ENCODE results near the gene SPEF1. TPM values are rescaled to one million over a fixed set of nuclear protein-coding genes. Genes with fewer than 3 reads are reported as not detected.
A peak's percentile ranks its signal among the peaks of the same experiment; 100 is the strongest.

SPEF1 gene
- total and polyA plus RNA-seq, 2 of the 13 experiments (the other 11 are each of a cell fraction or from before 2014, with no cell fraction given): 0.11 to 0.27 TPM

DNA sequence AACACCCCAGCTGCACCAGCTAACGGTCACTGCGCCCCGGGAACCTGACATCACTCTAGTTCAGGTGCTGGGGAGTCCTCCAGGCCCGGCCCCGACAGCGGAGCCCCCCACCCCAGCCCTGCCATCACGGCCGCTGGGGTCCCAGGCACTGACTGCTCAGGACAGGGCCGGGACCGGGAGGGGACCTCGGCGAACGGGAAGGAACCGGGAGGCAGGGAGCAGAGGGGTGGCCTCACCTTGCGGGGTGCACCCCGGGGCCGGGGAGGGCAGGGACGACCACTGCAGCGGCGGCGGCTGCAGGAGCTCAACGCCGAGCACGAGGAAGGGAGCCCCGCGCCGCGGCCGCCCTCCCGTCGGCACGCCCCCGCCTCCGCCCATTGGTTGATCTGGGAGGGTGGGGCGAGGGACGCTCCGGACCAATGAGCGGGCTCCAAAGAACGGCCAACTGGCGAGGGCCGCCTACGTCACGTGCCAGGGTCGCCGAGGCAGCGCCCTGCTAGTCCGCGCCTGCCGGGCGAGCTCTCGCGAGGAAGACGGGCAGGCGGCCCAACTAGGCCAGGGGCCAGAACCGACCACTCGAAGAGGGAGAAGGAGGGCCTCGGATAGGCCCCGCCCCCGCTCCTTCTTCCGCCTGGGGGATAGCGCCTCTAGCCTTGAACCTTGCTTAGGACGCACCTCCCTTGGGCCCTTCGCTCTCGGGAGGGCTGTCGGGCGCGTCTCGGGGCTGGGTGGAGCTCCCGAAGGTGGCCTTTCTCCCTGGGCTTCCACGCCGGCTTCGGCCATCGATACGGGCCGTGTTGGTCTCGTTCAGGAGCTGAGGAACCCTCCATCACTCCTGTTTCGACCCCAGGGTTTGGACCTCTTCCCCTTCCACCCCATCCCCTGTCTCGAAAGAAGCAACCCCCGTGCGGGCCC, 13.6 kb downstream of the SPEF1 start, which contains the start of gene ADISSP (continued):
- TF ChIP-seq ZNF121 (CRISPR knock-in tag; IDR thresholded peaks at IDR 0.05): no peak
- peak; percentile 90; the same call in 1 of the 2 replicates for TF ChIP-seq ZNF510 (CRISPR knock-in tag; IDR thresholded peaks at IDR 0.05; ENCODE audit: low read depth)
- 0 out of 2 replicates have a peak, but pooled peaks have one; percentile 75 for TF ChIP-seq NR3C1 (CRISPR knock-in tag; IDR thresholded peaks at IDR 0.05)
- TF ChIP-seq ZNF430 (CRISPR knock-in tag; IDR thresholded peaks at IDR 0.05): peak; percentile 95
- TF ChIP-seq AHR (CRISPR knock-in tag; IDR thresholded peaks at IDR 0.05): peak; percentile 34
- TF ChIP-seq KDM3A (CRISPR knock-in tag; IDR thresholded peaks at IDR 0.05; ENCODE audit: low read depth): peak; percentile 48
- TF ChIP-seq ZNF20 (CRISPR knock-in tag; IDR thresholded peaks at IDR 0.05): peak; percentile 82
- peak; percentile 79 for TF ChIP-seq ZFP90 (CRISPR knock-in tag; IDR thresholded peaks at IDR 0.05; ENCODE audit: borderline replicate concordance)
- TF ChIP-seq ZNF543 (CRISPR knock-in tag; IDR thresholded peaks at IDR 0.05): peak; percentile 96
- peak; percentile 98 for TF ChIP-seq MYC (CRISPR knock-in tag; IDR thresholded peaks at IDR 0.05; ENCODE audit: borderline replicate concordance)
- TF ChIP-seq PCBP1 (IDR thresholded peaks at IDR 0.05; ENCODE audit: borderline replicate concordance, low read depth, low read length): peak; percentile 59; the same call in 1 of the 2 replicates
- no peak for TF ChIP-seq CHD4 (IDR thresholded peaks at IDR 0.05; ENCODE audit: borderline replicate concordance, low read length)
- TF ChIP-seq ZBTB46 (CRISPR knock-in tag; IDR thresholded peaks at IDR 0.05; ENCODE audit: borderline replicate concordance): no peak
- TF ChIP-seq NFATC3 (CRISPR knock-in tag; IDR thresholded peaks at IDR 0.05): no peak; the same call in 1 of the 2 replicates
- TF ChIP-seq SP5 (CRISPR knock-in tag; IDR thresholded peaks at IDR 0.05; ENCODE audit: borderline replicate concordance, low read depth): peak; percentile 67
- TF ChIP-seq JUNB (CRISPR knock-in tag; IDR thresholded peaks at IDR 0.05; ENCODE audit: borderline replicate concordance): no peak
- no peak for TF ChIP-seq RORA (CRISPR knock-in tag; IDR thresholded peaks at IDR 0.05)
- TF ChIP-seq ZNF652 (CRISPR knock-in tag; IDR thresholded peaks at IDR 0.05; ENCODE audit: borderline replicate concordance, low read depth): no peak
- TF ChIP-seq HIVEP1 (CRISPR knock-in tag; IDR thresholded peaks at IDR 0.05): peak; percentile 86
- TF ChIP-seq ZNF761 (CRISPR knock-in tag; conservative IDR thresholded peaks at IDR 0.05): peak; percentile 89
- TF ChIP-seq ZNF530 (CRISPR knock-in tag; IDR thresholded peaks at IDR 0.05; ENCODE audit: low read depth): no peak
- TF ChIP-seq GABPB1 (CRISPR knock-in tag; IDR thresholded peaks at IDR 0.05): peak; percentile 85
- TF ChIP-seq RXRA (CRISPR knock-in tag; IDR thresholded peaks at IDR 0.05): peak; percentile 90
- TF ChIP-seq FOXP1 (IDR thresholded peaks at IDR 0.05): no peak
- TF ChIP-seq FOXP1 (CRISPR knock-in tag; IDR thresholded peaks at IDR 0.05): no peak
- TF ChIP-seq DZIP1 (CRISPR knock-in tag; IDR thresholded peaks at IDR 0.05): peak; percentile 60
- 0 out of 2 replicates have a peak, but pooled peaks have one; percentile 55 for TF ChIP-seq MLLT10 (CRISPR knock-in tag; IDR thresholded peaks at IDR 0.05)
- TF ChIP-seq ERF (CRISPR knock-in tag; IDR thresholded peaks at IDR 0.05): peak; percentile 94
